Measurements from ENCODE around the gene INPP5A. TPM values are rescaled to one million over a fixed set of nuclear protein-coding genes. Genes with fewer than 3 reads are reported as not detected.

Gene INPP5A
- total RNA-seq, 4 donors from 2014 or later: 34.8 to 80.8 (median 52.8) TPM

- in situ Hi-C loops (cut with MboI; ENCODE audit: low pct_ligation_motif_present in 1 of 4, low pct_unique_long_range_greater_than_20kb in 1 of 4, low sequenced_read_pairs in 3 of 4): no loop called here
- H3K4me1 ChIP-seq: no peaks in the 10 kb centered on the region
- H3K4me3 ChIP-seq: no peak overlapping the region
- H3K27me3 ChIP-seq: peaks cover 19% of the 10 kb centered on the region
- WGBS, 2 donors (ENCODE audit: low coverage in 1 of 2): 76 to 94% methylated on average over 3 to 13 of the region's 13 CpGs
- no peak overlapping the region for H3K27ac ChIP-seq
- no peaks in the 10 kb centered on the region for H3K9me3 ChIP-seq
- TF ChIP-seq EP300 (IDR thresholded peaks at IDR 0.05; ENCODE audit: low read depth) (no peak), POLR2AphosphoS5 (IDR thresholded peaks at IDR 0.05) (no peak), POLR2A (IDR thresholded peaks at IDR 0.05) (no peak)
- TF ChIP-seq, protein P1, sequence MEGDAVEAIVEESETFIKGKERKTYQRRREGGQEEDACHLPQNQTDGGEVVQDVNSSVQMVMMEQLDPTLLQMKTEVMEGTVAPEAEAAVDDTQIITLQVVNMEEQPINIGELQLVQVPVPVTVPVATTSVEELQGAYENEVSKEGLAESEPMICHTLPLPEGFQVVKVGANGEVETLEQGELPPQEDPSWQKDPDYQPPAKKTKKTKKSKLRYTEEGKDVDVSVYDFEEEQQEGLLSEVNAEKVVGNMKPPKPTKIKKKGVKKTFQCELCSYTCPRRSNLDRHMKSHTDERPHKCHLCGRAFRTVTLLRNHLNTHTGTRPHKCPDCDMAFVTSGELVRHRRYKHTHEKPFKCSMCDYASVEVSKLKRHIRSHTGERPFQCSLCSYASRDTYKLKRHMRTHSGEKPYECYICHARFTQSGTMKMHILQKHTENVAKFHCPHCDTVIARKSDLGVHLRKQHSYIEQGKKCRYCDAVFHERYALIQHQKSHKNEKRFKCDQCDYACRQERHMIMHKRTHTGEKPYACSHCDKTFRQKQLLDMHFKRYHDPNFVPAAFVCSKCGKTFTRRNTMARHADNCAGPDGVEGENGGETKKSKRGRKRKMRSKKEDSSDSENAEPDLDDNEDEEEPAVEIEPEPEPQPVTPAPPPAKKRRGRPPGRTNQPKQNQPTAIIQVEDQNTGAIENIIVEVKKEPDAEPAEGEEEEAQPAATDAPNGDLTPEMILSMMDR (IDR thresholded peaks at IDR 0.05): no peak
- H3K36me3 ChIP-seq: no peaks in the 10 kb centered on the region
- no peak for DNase-seq
- intact Hi-C loops (cut with DNase I; ENCODE audit: low total_unique reads): no loop called here
These were observed 289.8 kb downstream of the INPP5A start for GRCh38 chr10:132827423-132827789.

DNA sequence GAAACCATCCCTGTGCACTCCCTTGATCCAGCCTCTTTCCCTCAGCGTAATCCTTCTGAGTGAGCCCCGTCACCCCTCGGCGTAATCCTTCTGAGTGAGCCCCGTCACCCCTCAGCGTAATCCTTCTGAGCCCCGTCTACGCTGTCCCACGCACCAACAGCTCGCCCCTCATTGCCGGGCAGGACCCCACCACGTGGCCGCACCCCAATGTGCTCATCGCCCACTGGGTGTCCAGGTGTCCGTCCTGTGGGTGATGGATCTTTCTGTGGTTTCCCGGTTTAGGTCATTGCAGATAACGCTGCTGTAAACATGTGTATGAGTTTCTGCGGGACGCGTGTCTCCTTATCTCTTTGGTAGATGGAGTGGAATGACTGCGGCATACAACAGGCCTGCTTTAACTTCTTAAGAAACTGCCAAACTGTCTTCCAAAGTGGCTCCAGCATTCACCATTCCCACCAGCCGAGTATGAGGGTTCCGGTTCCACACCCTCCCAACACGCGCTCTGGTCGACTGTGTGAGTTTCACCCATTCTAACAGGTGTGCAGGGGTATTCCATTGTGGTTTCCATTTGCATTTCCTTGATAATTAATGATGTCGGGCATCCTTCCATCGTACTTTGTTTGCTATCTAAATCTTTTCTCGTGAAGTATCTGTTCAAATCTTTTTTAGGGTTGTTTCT lies 290.4 kb downstream of the INPP5A start:
- Histone ChIP-seq H3K27ac (no peak overlapping the region), H3K4me1 (no peaks in the 10 kb centered on the region), H3K36me3 (no peaks in the 10 kb centered on the region), H3K9me3 (no peaks in the 10 kb centered on the region), H3K4me3 (no peak overlapping the region), H3K27me3 (peaks cover 25% of the 10 kb centered on the region)
- TF ChIP-seq EP300 (IDR thresholded peaks at IDR 0.05; ENCODE audit: low read depth): no peak
- TF ChIP-seq, protein P1 (IDR thresholded peaks at IDR 0.05): no peak
- no peak for TF ChIP-seq POLR2A (IDR thresholded peaks at IDR 0.05)
- TF ChIP-seq POLR2AphosphoS5 (IDR thresholded peaks at IDR 0.05): no peak
- DNase-seq: no peak
- in situ Hi-C loops (cut with MboI; ENCODE audit: low pct_ligation_motif_present in 1 of 4, low pct_unique_long_range_greater_than_20kb in 1 of 4, low sequenced_read_pairs in 3 of 4) (no loop called here), intact Hi-C loops (cut with DNase I; ENCODE audit: low total_unique reads) (no loop called here)
- WGBS, 2 donors (ENCODE audit: low coverage in 1 of 2): 75 to 92% methylated on average over 7 to 29 of the region's 29 CpGs

- Histone ChIP-seq H3K36me3 (no peaks in the 10 kb centered on the region), H3K4me1 (no peaks in the 10 kb centered on the region), H3K9me3 (no peaks in the 10 kb centered on the region), H3K27ac (no peak overlapping the region), H3K4me3 (no peak overlapping the region), H3K27me3 (peaks cover 32% of the 10 kb centered on the region)
- 89% methylated on average over 20 of the region's 20 CpGs; no CpG with 5 or more reads in 1 of the 2 donors for WGBS, 2 donors (ENCODE audit: low coverage in 1 of 2)
- TF ChIP-seq POLR2AphosphoS5 (IDR thresholded peaks at IDR 0.05): no peak
- no peak for TF ChIP-seq POLR2A (IDR thresholded peaks at IDR 0.05)
- TF ChIP-seq, protein P1 (IDR thresholded peaks at IDR 0.05): no peak
- no peak for TF ChIP-seq EP300 (IDR thresholded peaks at IDR 0.05; ENCODE audit: low read depth)
- no peak for DNase-seq
- in situ Hi-C loops (cut with MboI; ENCODE audit: low pct_ligation_motif_present in 1 of 4, low pct_unique_long_range_greater_than_20kb in 1 of 4, low sequenced_read_pairs in 3 of 4) (no loop called here), intact Hi-C loops (cut with DNase I; ENCODE audit: low total_unique reads) (no loop called here)
These were observed 291.1 kb downstream of the INPP5A start for GRCh38 chr10:132828681-132829080.

GRCh38 chr10:132829403-132829802 lies 291.8 kb downstream of the INPP5A start:
- Histone ChIP-seq H3K4me3 (no peak overlapping the region), H3K27ac (no peak overlapping the region), H3K27me3 (peaks cover 39% of the 10 kb centered on the region), H3K36me3 (no peaks in the 10 kb centered on the region), H3K9me3 (no peaks in the 10 kb centered on the region), H3K4me1 (no peaks in the 10 kb centered on the region)
- intact Hi-C loops (cut with DNase I; ENCODE audit: low total_unique reads) (no loop called here), in situ Hi-C loops (cut with MboI; ENCODE audit: low pct_ligation_motif_present in 1 of 4, low pct_unique_long_range_greater_than_20kb in 1 of 4, low sequenced_read_pairs in 3 of 4) (no loop called here)
- TF ChIP-seq, protein P1 (IDR thresholded peaks at IDR 0.05): no peak
- TF ChIP-seq POLR2AphosphoS5 (IDR thresholded peaks at IDR 0.05) (no peak), POLR2A (IDR thresholded peaks at IDR 0.05) (no peak), EP300 (IDR thresholded peaks at IDR 0.05; ENCODE audit: low read depth) (no peak)
- DNase-seq: no peak
- 77 to 78% methylated on average over 8 of the region's 8 CpGs for WGBS, 2 donors (ENCODE audit: low coverage in 1 of 2)

All from transverse colon (tissue), 4 donors.